ENCODE data around the gene FAM131A. TPM values are rescaled to one million over a fixed set of nuclear protein-coding genes. Genes with fewer than 3 reads are reported as not detected.

The FAM131A gene
- total and polyA plus RNA-seq, 9 of the 15 experiments (the other 6 are each of a cell fraction or from before 2014, with no cell fraction given), result 0.48 to 11.1 (median 4.3) TPM

DNA sequence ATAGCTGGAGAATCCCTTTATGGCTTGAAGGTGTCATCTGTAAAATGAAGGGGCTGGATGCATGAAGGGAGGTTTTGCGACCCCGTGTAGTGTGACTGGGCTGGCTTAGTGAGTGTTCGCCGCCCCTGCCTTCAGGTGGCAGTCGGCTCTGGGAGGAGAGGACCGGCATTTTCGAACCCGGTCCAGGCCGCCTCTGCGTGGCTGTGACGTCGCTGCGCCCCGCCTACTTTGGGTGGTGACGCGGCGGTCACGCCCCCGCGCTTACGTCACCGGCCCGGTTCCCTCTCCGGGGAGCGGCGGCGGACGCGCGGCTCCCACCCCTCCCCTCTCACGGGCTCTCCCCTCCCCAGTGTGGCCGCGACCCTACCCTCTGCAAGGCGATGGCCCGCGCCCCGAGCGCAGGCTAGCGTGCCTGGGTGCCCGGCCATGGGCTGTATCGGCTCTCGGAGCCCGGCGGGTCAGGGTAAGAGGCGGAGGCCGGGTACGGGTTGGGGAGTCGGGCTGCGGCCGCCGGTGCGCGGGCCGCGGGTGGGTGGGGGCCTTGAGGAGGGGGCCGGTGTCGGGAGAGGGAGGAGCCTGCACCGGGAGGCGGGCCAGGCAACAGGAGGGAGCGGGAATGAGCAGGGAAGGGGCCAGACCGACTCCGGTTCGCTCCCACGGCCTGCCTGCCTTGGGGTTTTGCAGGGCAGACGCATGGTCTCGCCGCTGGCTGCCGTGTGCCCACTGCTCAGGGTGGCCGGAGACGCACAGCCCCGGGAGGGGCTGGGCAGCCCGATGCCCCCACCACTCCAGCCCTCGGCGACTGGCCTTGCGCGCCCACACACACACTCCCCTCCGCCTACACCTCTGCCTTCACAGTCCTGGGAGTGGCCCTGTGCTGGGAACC is 1.5 kb upstream of the FAM131A start (continued):
- TF ChIP-seq CEBPG (CRISPR knock-in tag; IDR thresholded peaks at IDR 0.05) (peak; percentile 69), CEBPG (tag; conservative IDR thresholded peaks at IDR 0.05 in 1 of 2, IDR thresholded peaks at IDR 0.05 in 1 of 2) (peak in 1 of 2 experiments; percentile 40; a peak in 1 of 4 replicates), ZNF41 (CRISPR knock-in tag; conservative IDR thresholded peaks at IDR 0.05) (no peak), RBBP5 (IDR thresholded peaks at IDR 0.05; ENCODE audit: borderline replicate concordance, insufficient read depth, low read length, poor library complexity, severe bottlenecking) (no peak), GATAD2B (IDR thresholded peaks at IDR 0.05; ENCODE audit: borderline replicate concordance) (no peak), KDM5B (IDR thresholded peaks at IDR 0.05; ENCODE audit: insufficient replicate concordance, low read depth, low read length) (peak; percentile 55), HCFC1 (IDR thresholded peaks at IDR 0.05; ENCODE audit: low read depth, low read length) (no peak), ZNF184 (CRISPR knock-in tag; IDR thresholded peaks at IDR 0.05) (no peak), TAF9B (IDR thresholded peaks at IDR 0.05; ENCODE audit: partially characterized antibody) (no peak), RFX1 (IDR thresholded peaks at IDR 0.05) (no peak), CBX3 (IDR thresholded peaks at IDR 0.05; ENCODE audit: borderline replicate concordance in 1 of 2, low read length in 2 of 2) (no peak), ZNF696 (CRISPR knock-in tag; conservative IDR thresholded peaks at IDR 0.05) (no peak), RUNX1 (IDR thresholded peaks at IDR 0.05; ENCODE audit: low read depth) (no peak), FOXA1 (IDR thresholded peaks at IDR 0.05; ENCODE audit: borderline replicate concordance) (no peak), CSDE1 (IDR thresholded peaks at IDR 0.05) (no peak; a peak in 1 of 4 replicates), CBX8 (IDR thresholded peaks at IDR 0.05; ENCODE audit: borderline replicate concordance, extremely low read depth, low read depth, low read length, poor library complexity, severe bottlenecking) (no peak), ZNF12 (CRISPR knock-in tag; IDR thresholded peaks at IDR 0.05) (no peak), LCOR (CRISPR knock-in tag; IDR thresholded peaks at IDR 0.05) (no peak)
- TF ChIP-seq, protein P1, sequence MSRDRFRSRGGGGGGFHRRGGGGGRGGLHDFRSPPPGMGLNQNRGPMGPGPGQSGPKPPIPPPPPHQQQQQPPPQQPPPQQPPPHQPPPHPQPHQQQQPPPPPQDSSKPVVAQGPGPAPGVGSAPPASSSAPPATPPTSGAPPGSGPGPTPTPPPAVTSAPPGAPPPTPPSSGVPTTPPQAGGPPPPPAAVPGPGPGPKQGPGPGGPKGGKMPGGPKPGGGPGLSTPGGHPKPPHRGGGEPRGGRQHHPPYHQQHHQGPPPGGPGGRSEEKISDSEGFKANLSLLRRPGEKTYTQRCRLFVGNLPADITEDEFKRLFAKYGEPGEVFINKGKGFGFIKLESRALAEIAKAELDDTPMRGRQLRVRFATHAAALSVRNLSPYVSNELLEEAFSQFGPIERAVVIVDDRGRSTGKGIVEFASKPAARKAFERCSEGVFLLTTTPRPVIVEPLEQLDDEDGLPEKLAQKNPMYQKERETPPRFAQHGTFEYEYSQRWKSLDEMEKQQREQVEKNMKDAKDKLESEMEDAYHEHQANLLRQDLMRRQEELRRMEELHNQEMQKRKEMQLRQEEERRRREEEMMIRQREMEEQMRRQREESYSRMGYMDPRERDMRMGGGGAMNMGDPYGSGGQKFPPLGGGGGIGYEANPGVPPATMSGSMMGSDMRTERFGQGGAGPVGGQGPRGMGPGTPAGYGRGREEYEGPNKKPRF (IDR thresholded peaks at IDR 0.05; ENCODE audit: low read depth, low read length), result no peak
- TF ChIP-seq, protein P2, sequence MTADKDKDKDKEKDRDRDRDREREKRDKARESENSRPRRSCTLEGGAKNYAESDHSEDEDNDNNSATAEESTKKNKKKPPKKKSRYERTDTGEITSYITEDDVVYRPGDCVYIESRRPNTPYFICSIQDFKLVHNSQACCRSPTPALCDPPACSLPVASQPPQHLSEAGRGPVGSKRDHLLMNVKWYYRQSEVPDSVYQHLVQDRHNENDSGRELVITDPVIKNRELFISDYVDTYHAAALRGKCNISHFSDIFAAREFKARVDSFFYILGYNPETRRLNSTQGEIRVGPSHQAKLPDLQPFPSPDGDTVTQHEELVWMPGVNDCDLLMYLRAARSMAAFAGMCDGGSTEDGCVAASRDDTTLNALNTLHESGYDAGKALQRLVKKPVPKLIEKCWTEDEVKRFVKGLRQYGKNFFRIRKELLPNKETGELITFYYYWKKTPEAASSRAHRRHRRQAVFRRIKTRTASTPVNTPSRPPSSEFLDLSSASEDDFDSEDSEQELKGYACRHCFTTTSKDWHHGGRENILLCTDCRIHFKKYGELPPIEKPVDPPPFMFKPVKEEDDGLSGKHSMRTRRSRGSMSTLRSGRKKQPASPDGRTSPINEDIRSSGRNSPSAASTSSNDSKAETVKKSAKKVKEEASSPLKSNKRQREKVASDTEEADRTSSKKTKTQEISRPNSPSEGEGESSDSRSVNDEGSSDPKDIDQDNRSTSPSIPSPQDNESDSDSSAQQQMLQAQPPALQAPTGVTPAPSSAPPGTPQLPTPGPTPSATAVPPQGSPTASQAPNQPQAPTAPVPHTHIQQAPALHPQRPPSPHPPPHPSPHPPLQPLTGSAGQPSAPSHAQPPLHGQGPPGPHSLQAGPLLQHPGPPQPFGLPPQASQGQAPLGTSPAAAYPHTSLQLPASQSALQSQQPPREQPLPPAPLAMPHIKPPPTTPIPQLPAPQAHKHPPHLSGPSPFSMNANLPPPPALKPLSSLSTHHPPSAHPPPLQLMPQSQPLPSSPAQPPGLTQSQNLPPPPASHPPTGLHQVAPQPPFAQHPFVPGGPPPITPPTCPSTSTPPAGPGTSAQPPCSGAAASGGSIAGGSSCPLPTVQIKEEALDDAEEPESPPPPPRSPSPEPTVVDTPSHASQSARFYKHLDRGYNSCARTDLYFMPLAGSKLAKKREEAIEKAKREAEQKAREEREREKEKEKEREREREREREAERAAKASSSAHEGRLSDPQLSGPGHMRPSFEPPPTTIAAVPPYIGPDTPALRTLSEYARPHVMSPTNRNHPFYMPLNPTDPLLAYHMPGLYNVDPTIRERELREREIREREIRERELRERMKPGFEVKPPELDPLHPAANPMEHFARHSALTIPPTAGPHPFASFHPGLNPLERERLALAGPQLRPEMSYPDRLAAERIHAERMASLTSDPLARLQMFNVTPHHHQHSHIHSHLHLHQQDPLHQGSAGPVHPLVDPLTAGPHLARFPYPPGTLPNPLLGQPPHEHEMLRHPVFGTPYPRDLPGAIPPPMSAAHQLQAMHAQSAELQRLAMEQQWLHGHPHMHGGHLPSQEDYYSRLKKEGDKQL (CRISPR knock-in tag; IDR thresholded peaks at IDR 0.05; ENCODE audit: borderline replicate concordance), result no peak
